Measurements from ENCODE around the gene PIK3CD. TPM values are rescaled to one million over a fixed set of nuclear protein-coding genes. Genes with fewer than 3 reads are reported as not detected.
A peak's percentile ranks its signal among the peaks of the same experiment; 100 is the strongest.

Gene PIK3CD
- total RNA-seq, 1 donor from 2014 or later = 13.0 TPM

DNA sequence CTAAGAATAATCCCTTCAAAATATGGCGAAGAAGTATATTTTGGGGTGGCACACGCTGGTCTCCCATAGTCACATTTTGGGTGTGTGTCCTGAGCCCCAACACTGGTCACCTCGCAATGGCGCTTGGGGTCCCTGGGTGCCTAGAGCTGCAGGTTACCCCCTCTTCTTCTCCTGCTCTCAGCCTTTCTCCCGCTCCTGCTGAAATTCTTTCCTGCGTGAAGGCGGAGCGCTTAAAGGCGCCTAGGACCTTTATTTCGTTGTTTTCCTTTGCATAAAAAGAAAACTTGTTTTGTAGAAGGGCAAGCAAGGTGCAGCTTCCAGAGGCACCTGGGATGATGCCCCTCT lies 339 bp upstream of the PIK3CD start:
- intact Hi-C loops (cut with DNase I) = no loop called here
- Histone ChIP-seq H3K27ac (no peak overlapping the region), H3K36me3 (no peaks in the 10 kb centered on the region), H3K27me3 (no peaks in the 10 kb centered on the region), H3K4me1 (peaks cover 8% of the 10 kb centered on the region), H3K9me3 (no peaks in the 10 kb centered on the region), H3K4me3 (peak overlapping the region; percentile 35 to 44)
- TF ChIP-seq, protein P1, sequence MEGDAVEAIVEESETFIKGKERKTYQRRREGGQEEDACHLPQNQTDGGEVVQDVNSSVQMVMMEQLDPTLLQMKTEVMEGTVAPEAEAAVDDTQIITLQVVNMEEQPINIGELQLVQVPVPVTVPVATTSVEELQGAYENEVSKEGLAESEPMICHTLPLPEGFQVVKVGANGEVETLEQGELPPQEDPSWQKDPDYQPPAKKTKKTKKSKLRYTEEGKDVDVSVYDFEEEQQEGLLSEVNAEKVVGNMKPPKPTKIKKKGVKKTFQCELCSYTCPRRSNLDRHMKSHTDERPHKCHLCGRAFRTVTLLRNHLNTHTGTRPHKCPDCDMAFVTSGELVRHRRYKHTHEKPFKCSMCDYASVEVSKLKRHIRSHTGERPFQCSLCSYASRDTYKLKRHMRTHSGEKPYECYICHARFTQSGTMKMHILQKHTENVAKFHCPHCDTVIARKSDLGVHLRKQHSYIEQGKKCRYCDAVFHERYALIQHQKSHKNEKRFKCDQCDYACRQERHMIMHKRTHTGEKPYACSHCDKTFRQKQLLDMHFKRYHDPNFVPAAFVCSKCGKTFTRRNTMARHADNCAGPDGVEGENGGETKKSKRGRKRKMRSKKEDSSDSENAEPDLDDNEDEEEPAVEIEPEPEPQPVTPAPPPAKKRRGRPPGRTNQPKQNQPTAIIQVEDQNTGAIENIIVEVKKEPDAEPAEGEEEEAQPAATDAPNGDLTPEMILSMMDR (IDR thresholded peaks at IDR 0.05) = no peak
- TF ChIP-seq POLR2A (IDR thresholded peaks at IDR 0.05) (no peak), POLR2AphosphoS5 (IDR thresholded peaks at IDR 0.05; ENCODE audit: insufficient read depth in 1 of 2, low read depth in 1 of 2) (no peak)
- no peak for DNase-seq (ENCODE audit: extremely low spot score in 2 of 2)

DNA sequence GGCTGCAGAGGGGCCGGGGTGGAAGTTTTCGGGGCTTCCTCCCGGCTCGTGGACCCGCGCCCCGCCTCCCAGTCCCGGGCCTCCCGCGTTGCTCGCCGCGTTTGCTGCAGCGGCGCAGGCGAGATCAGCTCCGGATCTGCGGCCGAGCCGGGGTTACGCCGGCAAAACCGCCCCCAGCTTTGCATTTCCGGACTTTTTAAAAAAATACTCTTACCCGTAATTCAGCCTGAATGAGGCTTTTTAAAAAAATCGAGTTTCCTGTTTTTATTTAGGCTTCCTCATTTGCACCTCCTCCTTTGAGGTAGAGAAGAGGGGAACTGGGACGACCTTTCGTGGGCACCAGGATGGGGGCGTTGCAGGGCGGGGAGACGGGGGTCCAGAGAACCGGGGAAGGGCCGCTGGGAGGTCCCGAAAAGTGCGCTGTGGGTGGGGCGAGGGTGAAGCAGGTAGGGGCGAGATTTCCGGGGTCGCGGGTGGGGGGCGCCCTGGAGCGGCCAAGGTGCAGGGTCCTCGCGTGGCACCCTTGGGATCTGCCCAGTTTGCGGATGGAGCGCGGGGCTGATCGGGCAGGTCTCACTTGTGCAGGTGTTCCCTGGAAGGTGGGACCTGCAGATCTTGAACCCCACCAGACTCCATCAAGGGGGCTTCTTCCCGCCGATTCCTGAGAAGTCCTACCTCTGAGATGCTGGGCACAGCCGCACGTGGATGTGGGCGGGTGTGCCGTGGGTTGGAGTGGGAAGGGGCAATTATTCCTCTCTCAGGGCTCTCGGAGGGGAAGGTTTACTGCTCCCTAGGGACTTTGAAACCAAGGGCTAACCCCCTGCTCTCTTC lies 1.1 kb downstream of the PIK3CD start:
- Histone ChIP-seq H3K27ac (no peak overlapping the region), H3K4me3 (peak overlapping the region; percentile 35 to 44), H3K36me3 (no peaks in the 10 kb centered on the region), H3K9me3 (no peaks in the 10 kb centered on the region), H3K4me1 (peaks cover 8% of the 10 kb centered on the region), H3K27me3 (no peaks in the 10 kb centered on the region)
- TF ChIP-seq POLR2AphosphoS5 (IDR thresholded peaks at IDR 0.05; ENCODE audit: insufficient read depth in 1 of 2, low read depth in 1 of 2) = peak in 1 of 2 donors; percentile 18
- TF ChIP-seq, protein P1 (IDR thresholded peaks at IDR 0.05) = no peak
- DNase-seq (ENCODE audit: extremely low spot score in 2 of 2) = no peak
- intact Hi-C loops (cut with DNase I) = no loop called here

DNA sequence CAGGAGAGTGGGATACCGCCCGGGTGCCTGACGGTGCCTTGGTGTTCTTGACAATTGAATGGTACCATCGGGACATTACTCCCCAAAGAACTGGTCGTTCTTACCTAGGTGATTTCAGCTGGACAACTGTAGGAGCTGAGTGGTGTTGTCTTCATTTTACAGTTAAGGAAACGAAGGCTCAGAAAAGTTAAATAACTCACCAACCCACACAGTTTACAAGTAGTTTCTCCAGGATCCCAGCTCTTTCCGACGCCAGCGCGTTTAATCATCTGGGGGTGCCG lies 1.6 kb downstream of the PIK3CD start:
- H3K27me3 ChIP-seq = no peaks in the 10 kb centered on the region
- DNase-seq (ENCODE audit: extremely low spot score in 2 of 2) = no peak
- H3K9me3 ChIP-seq = no peaks in the 10 kb centered on the region
- H3K27ac ChIP-seq = no peak overlapping the region
- no peaks in the 10 kb centered on the region for H3K36me3 ChIP-seq
- H3K4me1 ChIP-seq = peaks cover 8% of the 10 kb centered on the region
- intact Hi-C loops (cut with DNase I) = no loop called here
- H3K4me3 ChIP-seq = peak overlapping the region; percentile 35 to 44
- TF ChIP-seq POLR2AphosphoS5 (IDR thresholded peaks at IDR 0.05; ENCODE audit: insufficient read depth in 1 of 2, low read depth in 1 of 2) (no peak), POLR2A (IDR thresholded peaks at IDR 0.05) (no peak)
- TF ChIP-seq, protein P1 (IDR thresholded peaks at IDR 0.05) = no peak

DNA sequence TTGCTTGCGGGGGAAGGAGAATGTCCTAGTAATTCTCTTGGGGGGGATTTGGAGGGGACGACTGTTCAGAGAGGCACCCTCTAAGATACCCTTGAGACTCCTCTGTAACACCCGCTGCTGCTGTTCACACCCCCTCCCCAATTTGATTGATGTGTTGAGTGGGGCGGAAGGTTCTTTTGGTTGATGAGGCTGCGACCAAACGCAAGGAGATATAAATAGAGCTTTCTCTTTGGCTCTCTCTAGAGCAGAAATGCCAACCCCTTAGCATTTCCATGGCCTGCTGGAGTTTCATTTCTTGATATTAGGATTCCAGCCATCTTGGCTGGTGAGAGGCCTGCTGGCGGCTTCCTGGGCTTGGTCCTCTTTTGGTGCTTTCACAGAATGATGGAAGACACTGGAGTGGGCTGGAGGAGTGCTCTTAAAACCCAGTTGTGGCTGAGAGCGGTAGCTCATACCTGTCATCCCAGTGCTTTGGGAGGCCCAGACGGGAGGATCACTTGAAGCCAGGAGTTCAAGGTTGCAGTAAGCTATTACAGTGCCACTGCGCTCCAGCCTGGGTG lies 2.0 kb downstream of the PIK3CD start:
- Histone ChIP-seq H3K36me3 (no peaks in the 10 kb centered on the region), H3K27me3 (no peaks in the 10 kb centered on the region), H3K9me3 (no peaks in the 10 kb centered on the region), H3K4me1 (peaks cover 8% of the 10 kb centered on the region), H3K27ac (no peak overlapping the region), H3K4me3 (no peak overlapping the region)
- intact Hi-C loops (cut with DNase I) = no loop called here
- TF ChIP-seq POLR2AphosphoS5 (IDR thresholded peaks at IDR 0.05; ENCODE audit: insufficient read depth in 1 of 2, low read depth in 1 of 2) = no peak
- TF ChIP-seq POLR2A (IDR thresholded peaks at IDR 0.05) = no peak
- TF ChIP-seq, protein P1 (IDR thresholded peaks at IDR 0.05) = no peak
- DNase-seq (ENCODE audit: extremely low spot score in 2 of 2) = no peak

Measured in vagina (tissue), 2 donors.